Measurements from ENCODE around the gene C17orf75. TPM values are rescaled to one million over a fixed set of nuclear protein-coding genes. Genes with fewer than 3 reads are reported as not detected.

C17orf75 gene
- total RNA-seq, 1 experiment from 2014 or later, result 22.5 TPM

DNA sequence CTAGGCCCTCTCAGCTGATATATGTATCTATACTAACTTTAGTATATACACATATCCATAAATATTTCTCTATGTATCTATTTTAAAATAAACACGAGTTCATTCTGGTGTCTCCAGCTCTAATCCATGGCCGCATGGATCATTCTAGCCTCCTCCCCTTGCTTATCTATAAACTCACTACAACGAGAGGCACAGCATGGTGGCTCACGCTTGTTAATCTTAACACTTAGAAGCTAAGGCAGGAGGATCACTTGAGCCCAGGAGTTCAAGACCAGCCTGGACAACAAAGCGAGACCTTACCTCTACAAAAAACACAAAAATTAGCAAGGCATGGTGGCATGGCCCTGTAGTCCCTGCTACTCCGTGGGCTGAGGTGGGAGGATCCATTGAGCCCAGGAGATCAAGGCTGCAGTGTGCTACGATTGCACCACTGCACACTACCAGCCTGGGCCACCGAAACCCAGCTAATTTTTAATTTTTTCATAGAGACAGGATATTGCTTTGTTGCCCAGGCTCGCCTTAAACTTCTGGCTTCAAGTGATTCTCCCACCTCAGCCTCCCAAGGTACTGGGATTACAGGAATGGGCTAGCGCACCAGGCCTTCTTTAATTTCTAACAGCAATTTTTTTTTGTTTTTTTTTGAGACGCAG is 4.1 kb upstream of the C17orf75 start:
- DNase-seq (ENCODE audit: low read depth, low spot score) (no peak), ATAC-seq (no peak)
- ChIA-PET RAD21 (ENCODE audit: low non-redundant PET in 1 of 2, low total read pairs in 2 of 2, uncharacterized antibody in 2 of 2, unreplicated experiment in 2 of 2) (interaction anchor here in 1 of 2 experiments (0.7 kb wide), 1 partner anchor 141 kb away, joined by 3 read pairs; no protein-coding TSS in a partner anchor), POLR2A (interaction anchor here (0.7 kb wide), 1 partner anchor 9 kb away, joined by 3 read pairs; no protein-coding TSS in a partner anchor), CTCF (no interaction called here)
- Histone ChIP-seq H2AFZ (ENCODE audit: low read depth, low read length, poor library complexity, severe bottlenecking) (no peak overlapping the region), H4K20me1 (ENCODE audit: insufficient read depth) (peaks cover 3% of the 10 kb centered on the region; the same call in 1 of the 2 replicates), H3K4me2 (ENCODE audit: low read length) (no peak overlapping the region), H3K4me3 (replicated peaks in 1 of 2; ENCODE audit: low read depth in 1 of 2, low read length in 2 of 2) (no peak overlapping the region), H3K27ac (ENCODE audit: low read depth, low read length) (no peak overlapping the region), H3K9me2 (ENCODE audit: insufficient read depth) (no peaks in the 10 kb centered on the region), H3K79me2 (ENCODE audit: insufficient read depth, low read length) (peaks cover 23% of the 10 kb centered on the region), H3K9me3 (ENCODE audit: control insufficient read depth in 1 of 2, insufficient read depth in 1 of 2, low read depth in 1 of 2, low read length in 2 of 2) (no peaks in the 10 kb centered on the region), H3K36me3 (ENCODE audit: control insufficient read depth in 1 of 2, insufficient read depth in 2 of 2, low read length in 2 of 2) (no peaks in the 10 kb centered on the region; a peak in 1 of 4 replicates), H3K9ac (ENCODE audit: low read length) (no peak overlapping the region), H3K4me1 (ENCODE audit: control insufficient read depth in 1 of 2, insufficient read depth in 2 of 2, low read length in 2 of 2) (peaks cover 4 to 22% of the 10 kb centered on the region in 2 experiments; a peak in 3 of 4 replicates), H3K27me3 (ENCODE audit: insufficient read depth, low read length) (no peaks in the 10 kb centered on the region)
- intact Hi-C loops (cut with micrococcal nuclease), result no loop called here
- no TSS peak for BruUV-seq (replicated peaks)
- TF ChIP-seq, protein P1, sequence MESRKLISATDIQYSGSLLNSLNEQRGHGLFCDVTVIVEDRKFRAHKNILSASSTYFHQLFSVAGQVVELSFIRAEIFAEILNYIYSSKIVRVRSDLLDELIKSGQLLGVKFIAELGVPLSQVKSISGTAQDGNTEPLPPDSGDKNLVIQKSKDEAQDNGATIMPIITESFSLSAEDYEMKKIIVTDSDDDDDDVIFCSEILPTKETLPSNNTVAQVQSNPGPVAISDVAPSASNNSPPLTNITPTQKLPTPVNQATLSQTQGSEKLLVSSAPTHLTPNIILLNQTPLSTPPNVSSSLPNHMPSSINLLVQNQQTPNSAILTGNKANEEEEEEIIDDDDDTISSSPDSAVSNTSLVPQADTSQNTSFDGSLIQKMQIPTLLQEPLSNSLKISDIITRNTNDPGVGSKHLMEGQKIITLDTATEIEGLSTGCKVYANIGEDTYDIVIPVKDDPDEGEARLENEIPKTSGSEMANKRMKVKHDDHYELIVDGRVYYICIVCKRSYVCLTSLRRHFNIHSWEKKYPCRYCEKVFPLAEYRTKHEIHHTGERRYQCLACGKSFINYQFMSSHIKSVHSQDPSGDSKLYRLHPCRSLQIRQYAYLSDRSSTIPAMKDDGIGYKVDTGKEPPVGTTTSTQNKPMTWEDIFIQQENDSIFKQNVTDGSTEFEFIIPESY (IDR thresholded peaks at IDR 0.05; ENCODE audit: extremely low read depth, insufficient replicate concordance, low read length), result no peak
- TF ChIP-seq EZH2 (IDR thresholded peaks at IDR 0.05), result no peak
- no peak for TF ChIP-seq ELF1 (IDR thresholded peaks at IDR 0.05; ENCODE audit: borderline replicate concordance, low read depth)
- TF ChIP-seq SP1 (IDR thresholded peaks at IDR 0.05; ENCODE audit: low read depth), result no peak
- no peak for TF ChIP-seq ZFX (IDR thresholded peaks at IDR 0.05)
- no peak for TF ChIP-seq EGR1 (IDR thresholded peaks at IDR 0.05; ENCODE audit: low read depth)
- no peak for TF ChIP-seq CBX3 (IDR thresholded peaks at IDR 0.05; ENCODE audit: low read depth)
- no peak for TF ChIP-seq POLR2A (IDR thresholded peaks at IDR 0.05; ENCODE audit: borderline replicate concordance, extremely low read depth, insufficient read depth, insufficient read length)

Measured in HCT116 (cell line).